K562 (cell line): ENCODE data around the gene GRWD1. TPM values are rescaled to one million over a fixed set of nuclear protein-coding genes. Genes with fewer than 3 reads are reported as not detected.

ENCODE experiments used
- BCL6 ChIP-seq: fragments of 250-450 bp; sonication (Bioruptor Pico); IDR thresholded peaks from 2 replicates; pipeline ENCODE4 v1.4.0; 2020
- BMI1 ChIP-seq: fragments of 150-350 bp; IDR thresholded peaks from 2 replicates; pipeline ENCODE4 v1.6.1; 2014; ENCODE audit warnings: low read length
- CC2D1A ChIP-seq: fragments of 450-650 bp; IDR thresholded peaks from 2 replicates; pipeline ENCODE4 v1.6.1; 2017; ENCODE audit warnings: mild to moderate bottlenecking
- CXXC5 ChIP-seq: fragments of 250-450 bp; sonication (Bioruptor Pico); IDR thresholded peaks from 2 replicates; pipeline ENCODE4 v1.8.0; 2022; ENCODE audit warnings: inconsistent platforms, mild to moderate bottlenecking, moderate library complexity
- GABPB2 ChIP-seq: fragments of 250-450 bp; sonication (Bioruptor Pico); conservative IDR thresholded peaks from 2 replicates; pipeline ENCODE4 v1.5.1; 2021; ENCODE audit warnings: mild to moderate bottlenecking
- GATA2 ChIP-seq: sonication (generic); formaldehyde crosslinking; IDR thresholded peaks from 2 replicates; pipeline ENCODE4 v1.4.0; 2020; ENCODE audit warnings: mild to moderate bottlenecking, missing genetic modification reagents
- HDAC2 ChIP-seq: fragments of 450-650 bp; IDR thresholded peaks from 2 replicates; pipeline ENCODE4 v1.6.1; 2016; ENCODE audit warnings: mild to moderate bottlenecking
- IRF2 ChIP-seq: sonication (generic); formaldehyde crosslinking; IDR thresholded peaks from 2 replicates; pipeline ENCODE4 v1.8.1; 2022; ENCODE audit warnings: mild to moderate bottlenecking, missing genetic modification reagents
- KLF1 ChIP-seq: fragments of 450-650 bp; IDR thresholded peaks from 2 replicates; pipeline ENCODE4 v1.6.1; 2016; ENCODE audit warnings: missing genetic modification characterization, missing compliant biosample characterization
- NCOA6 ChIP-seq: fragments of 450-650 bp; IDR thresholded peaks from 2 replicates; pipeline ENCODE4 v1.6.1; 2017; ENCODE audit warnings: mild to moderate bottlenecking
- PYGO2 ChIP-seq: fragments of 450-650 bp; IDR thresholded peaks from 2 replicates; pipeline ENCODE4 v1.6.1; 2016; ENCODE audit warnings: mild to moderate bottlenecking, missing genetic modification characterization, moderate library complexity, missing compliant biosample characterization
- RBM15 ChIP-seq: fragments of 200-400 bp; formaldehyde crosslinking; IDR thresholded peaks from 2 replicates; pipeline ENCODE4 v1.6.1; 2018; ENCODE audit warnings: mild to moderate bottlenecking, low read length, moderate library complexity; ENCODE audit not compliant: insufficient read depth
- RBM34 ChIP-seq: fragments of 200-400 bp; formaldehyde crosslinking; IDR thresholded peaks from 2 replicates; pipeline ENCODE4 v1.6.1; 2018; ENCODE audit warnings: low read length, borderline replicate concordance; ENCODE audit not compliant: insufficient read depth
- SOX6 ChIP-seq: fragments of 450-650 bp; IDR thresholded peaks from 2 replicates; pipeline ENCODE4 v1.6.1; 2014; ENCODE audit warnings: mild to moderate bottlenecking
- TARDBP ChIP-seq: fragments of 450-650 bp; IDR thresholded peaks from 2 replicates; pipeline ENCODE4 v1.6.1; 2016
- TCF7 ChIP-seq: sonication (generic); IDR thresholded peaks from 2 replicates; pipeline ENCODE4 v1.6.1; 2016; ENCODE audit warnings: antibody characterized with exemption, borderline replicate concordance
- TSC22D4 ChIP-seq: fragments of 450-650 bp; IDR thresholded peaks from 2 replicates; pipeline ENCODE4 v1.6.1; 2016; ENCODE audit warnings: missing genetic modification characterization, missing biosample characterization, control low read depth
- USF2 ChIP-seq: sonication (generic); formaldehyde crosslinking; IDR thresholded peaks from 2 replicates; pipeline ENCODE4 v1.5.0; 2020; ENCODE audit warnings: missing genetic modification reagents
- ZNF175 ChIP-seq: fragments of 200-800 bp; sonication (Bioruptor generic); IDR thresholded peaks from 2 replicates; pipeline ENCODE4 v1.6.1; 2016; ENCODE audit warnings: low read depth, mild to moderate bottlenecking, missing genetic modification characterization, missing compliant biosample characterization
- ZNF212 ChIP-seq: fragments of 450-650 bp; formaldehyde crosslinking; IDR thresholded peaks from 2 replicates; pipeline ENCODE4 v1.4.0; 2020; ENCODE audit warnings: mild to moderate bottlenecking
- ZNF668 ChIP-seq: fragments of 250-450 bp; sonication (Bioruptor Pico); IDR thresholded peaks from 2 replicates; pipeline ENCODE4 v1.8.0; 2022; ENCODE audit warnings: mild to moderate bottlenecking, inconsistent platforms
- ZNF717 ChIP-seq: fragments of 250-450 bp; sonication (Bioruptor Pico); IDR thresholded peaks from 2 replicates; pipeline ENCODE4 v1.5.0; 2021
- ZNF79 ChIP-seq: fragments of 250-450 bp; sonication (Bioruptor Pico); IDR thresholded peaks from 2 replicates; pipeline ENCODE4 v1.4.0; 2020; ENCODE audit warnings: low read depth, mild to moderate bottlenecking, moderate library complexity
- polyA plus RNA-seq, 8 experiments: library from polyadenylated mRNA; depleted of rRNA in 4 of 8; stranded (reverse) in 5 of 8; unstranded in 3 of 8; fragments of >200 nt; fragmentation: Nextera tagmentation in 2 of 8; fragmentation: Illumina TruSeq in 1 of 8; extraction: Ambion mirVana in 2 of 8; extraction: Trizol in 1 of 8; gene quantifications; 2 replicates each; pipeline versions ENCODE4 v1.2.1 to v1.2.3, GENCODE V29; 2011 to 2014; ENCODE audit warnings: inconsistent platforms in 1 of 8, missing spikeins in 1 of 8
- total RNA-seq, 7 experiments: library from RNA; depleted of rRNA in 6 of 7; stranded (reverse); fragments of >200 nt in 6 of 7; fragmentation: Illumina TruSeq in 2 of 7; extraction: Trizol in 2 of 7; gene quantifications; 2 replicates each; pipeline versions ENCODE4 v1.2.1 to v1.2.3, GENCODE V29; 2011 to 2021; ENCODE audit warnings: low replicate concordance in 1 of 7
- TF ChIP-seq, protein P1 (sequence below): fragments of 450-650 bp; formaldehyde crosslinking; IDR thresholded peaks from 2 replicates; pipeline ENCODE4 v1.4.0; 2020; ENCODE audit warnings: mild to moderate bottlenecking, moderate library complexity
- TF ChIP-seq, protein P2 (sequence below): fragments of 450-650 bp; formaldehyde crosslinking; IDR thresholded peaks from 2 replicates; pipeline ENCODE4 v1.4.0; 2020; ENCODE audit warnings: mild to moderate bottlenecking, moderate library complexity
- TF ChIP-seq, protein P3 (sequence below): sonication (generic); formaldehyde crosslinking; IDR thresholded peaks from 2 replicates; pipeline ENCODE4 v1.8.0; 2023; ENCODE audit warnings: mild to moderate bottlenecking, missing genetic modification reagents

Gene GRWD1
- total and polyA plus RNA-seq, 9 of the 15 experiments (the other 6 are each of a cell fraction or from before 2014, with no cell fraction given), result 1.5 to 87.2 (median 24.5) TPM

- TF ChIP-seq HDAC2 (peak; percentile 84), RBM15 (no peak), USF2 (CRISPR knock-in tag) (peak; percentile 88), TARDBP (no peak), RBM34 (no peak), BCL6 (CRISPR knock-in tag) (no peak), IRF2 (CRISPR knock-in tag) (no peak), NCOA6 (no peak), GATA2 (no peak), CC2D1A (0 out of 2 replicates have a peak, but pooled peaks have one; percentile 23), TSC22D4 (no peak), ZNF212 (CRISPR knock-in tag) (no peak), CXXC5 (CRISPR knock-in tag) (peak; percentile 90), ZNF668 (no peak), ZNF79 (CRISPR knock-in tag) (no peak), ZNF175 (CRISPR knock-in tag) (no peak), BMI1 (no peak), GABPB2 (CRISPR knock-in tag) (no peak), SOX6 (peak; percentile 6; the same call in 1 of the 2 replicates), KLF1 (tag) (peak; percentile 62; the same call in 1 of the 2 replicates), TCF7 (no peak), PYGO2 (tag) (no peak), ZNF717 (no peak)
- TF ChIP-seq, protein P1, sequence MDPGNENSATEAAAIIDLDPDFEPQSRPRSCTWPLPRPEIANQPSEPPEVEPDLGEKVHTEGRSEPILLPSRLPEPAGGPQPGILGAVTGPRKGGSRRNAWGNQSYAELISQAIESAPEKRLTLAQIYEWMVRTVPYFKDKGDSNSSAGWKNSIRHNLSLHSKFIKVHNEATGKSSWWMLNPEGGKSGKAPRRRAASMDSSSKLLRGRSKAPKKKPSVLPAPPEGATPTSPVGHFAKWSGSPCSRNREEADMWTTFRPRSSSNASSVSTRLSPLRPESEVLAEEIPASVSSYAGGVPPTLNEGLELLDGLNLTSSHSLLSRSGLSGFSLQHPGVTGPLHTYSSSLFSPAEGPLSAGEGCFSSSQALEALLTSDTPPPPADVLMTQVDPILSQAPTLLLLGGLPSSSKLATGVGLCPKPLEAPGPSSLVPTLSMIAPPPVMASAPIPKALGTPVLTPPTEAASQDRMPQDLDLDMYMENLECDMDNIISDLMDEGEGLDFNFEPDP (CRISPR knock-in tag), result no peak
- TF ChIP-seq, protein P2, sequence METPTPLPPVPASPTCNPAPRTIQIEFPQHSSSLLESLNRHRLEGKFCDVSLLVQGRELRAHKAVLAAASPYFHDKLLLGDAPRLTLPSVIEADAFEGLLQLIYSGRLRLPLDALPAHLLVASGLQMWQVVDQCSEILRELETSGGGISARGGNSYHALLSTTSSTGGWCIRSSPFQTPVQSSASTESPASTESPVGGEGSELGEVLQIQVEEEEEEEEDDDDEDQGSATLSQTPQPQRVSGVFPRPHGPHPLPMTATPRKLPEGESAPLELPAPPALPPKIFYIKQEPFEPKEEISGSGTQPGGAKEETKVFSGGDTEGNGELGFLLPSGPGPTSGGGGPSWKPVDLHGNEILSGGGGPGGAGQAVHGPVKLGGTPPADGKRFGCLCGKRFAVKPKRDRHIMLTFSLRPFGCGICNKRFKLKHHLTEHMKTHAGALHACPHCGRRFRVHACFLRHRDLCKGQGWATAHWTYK, result no peak
- TF ChIP-seq, protein P3, sequence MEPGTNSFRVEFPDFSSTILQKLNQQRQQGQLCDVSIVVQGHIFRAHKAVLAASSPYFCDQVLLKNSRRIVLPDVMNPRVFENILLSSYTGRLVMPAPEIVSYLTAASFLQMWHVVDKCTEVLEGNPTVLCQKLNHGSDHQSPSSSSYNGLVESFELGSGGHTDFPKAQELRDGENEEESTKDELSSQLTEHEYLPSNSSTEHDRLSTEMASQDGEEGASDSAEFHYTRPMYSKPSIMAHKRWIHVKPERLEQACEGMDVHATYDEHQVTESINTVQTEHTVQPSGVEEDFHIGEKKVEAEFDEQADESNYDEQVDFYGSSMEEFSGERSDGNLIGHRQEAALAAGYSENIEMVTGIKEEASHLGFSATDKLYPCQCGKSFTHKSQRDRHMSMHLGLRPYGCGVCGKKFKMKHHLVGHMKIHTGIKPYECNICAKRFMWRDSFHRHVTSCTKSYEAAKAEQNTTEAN (CRISPR knock-in tag), result no peak
Measured at GRCh38 chr19:48501494-48502349, 55.9 kb downstream of the GRWD1 start (continued).
